HepG2 (cell line): ENCODE measurements around the gene ENDOG. TPM values are rescaled to one million over a fixed set of nuclear protein-coding genes. Genes with fewer than 3 reads are reported as not detected.

Experiments
- AHDC1 ChIP-seq: sonication (generic); formaldehyde crosslinking; IDR thresholded peaks from 2 replicates; pipeline ENCODE4 v1.5.1; 2020; ENCODE audit warnings: mild to moderate bottlenecking, missing genetic modification reagents, borderline replicate concordance
- CBX2 ChIP-seq, 2 experiments: fragments of 200-600 bp in 1 of 2; sonication (generic); formaldehyde crosslinking in 1 of 2; IDR thresholded peaks; 2 replicates each; pipeline versions ENCODE4 v1.7.0 to v1.8.1; 2018 to 2022; ENCODE audit warnings: low read depth in 2 of 2, low read length in 1 of 2, mild to moderate bottlenecking in 1 of 2, missing genetic modification reagents in 1 of 2
- GPN1 ChIP-seq: sonication (generic); formaldehyde crosslinking; IDR thresholded peaks from 2 replicates; pipeline ENCODE4 v1.5.1; 2020; ENCODE audit warnings: missing genetic modification reagents, borderline replicate concordance
- HDAC1 ChIP-seq: sonication (generic); formaldehyde crosslinking; IDR thresholded peaks from 2 replicates; pipeline ENCODE4 v1.5.1; 2020; ENCODE audit warnings: mild to moderate bottlenecking, missing genetic modification reagents
- IRF2 ChIP-seq: IDR thresholded peaks from 2 replicates; pipeline ENCODE4 v1.6.1; 2018; ENCODE audit warnings: missing genetic modification reagents, missing compliant biosample characterization
- MLLT10 ChIP-seq: sonication (generic); formaldehyde crosslinking; IDR thresholded peaks from 2 replicates; pipeline ENCODE4 v1.4.0; 2020; ENCODE audit warnings: missing genetic modification reagents
- MTF2 ChIP-seq: sonication (generic); formaldehyde crosslinking; IDR thresholded peaks from 2 replicates; pipeline ENCODE4 v1.5.0; 2020; ENCODE audit warnings: missing genetic modification reagents, borderline replicate concordance
- MXI1 ChIP-seq: IDR thresholded peaks from 3 replicates; pipeline ENCODE4 v1.6.1; 2012; ENCODE audit warnings: low read depth, low read length, inconsistent platforms, borderline replicate concordance
- RELA ChIP-seq: sonication (generic); formaldehyde crosslinking; IDR thresholded peaks from 2 replicates; pipeline ENCODE4 v1.4.0; 2020; ENCODE audit warnings: missing genetic modification reagents
- SOX13 ChIP-seq, 3 experiments: fragments of 450-650 bp in 1 of 3; sonication (generic) in 1 of 3; formaldehyde crosslinking in 1 of 3; IDR thresholded peaks in 2 of 3; conservative IDR thresholded peaks in 1 of 3; 2 replicates each; pipeline versions ENCODE4 v1.5.0 to v1.6.1; 2016 to 2020; ENCODE audit warnings: antibody characterized with exemption in 1 of 3, mild to moderate bottlenecking in 1 of 3, missing compliant biosample characterization in 1 of 3, missing genetic modification reagents in 1 of 3, moderate library complexity in 1 of 3
- TFDP1 ChIP-seq: IDR thresholded peaks from 2 replicates; pipeline ENCODE4 v1.6.1; 2016; ENCODE audit warnings: missing compliant biosample characterization, missing genetic modification reagents, borderline replicate concordance
- TFE3 ChIP-seq: IDR thresholded peaks from 2 replicates; pipeline ENCODE4 v1.6.1; 2016
- ZNF501 ChIP-seq: sonication (generic); formaldehyde crosslinking; IDR thresholded peaks from 2 replicates; pipeline ENCODE4 v1.5.1; 2020; ENCODE audit warnings: mild to moderate bottlenecking, moderate library complexity, missing genetic modification reagents
- polyA plus RNA-seq, 8 experiments: library from polyadenylated mRNA; depleted of rRNA in 3 of 8; stranded (reverse) in 7 of 8; unstranded in 1 of 8; fragments of >200 nt; fragmentation: Illumina TruSeq in 4 of 8; extraction: Trizol in 4 of 8; gene quantifications; 2 replicates each; pipeline versions ENCODE4 v1.2.1 to v1.2.3, GENCODE V29; 2011 to 2016; ENCODE audit warnings: low read depth in 4 of 8, missing spikeins in 1 of 8, mixed read lengths in 1 of 8; ENCODE audit not compliant: insufficient read depth in 1 of 8
- total RNA-seq, 5 experiments: library from RNA; depleted of rRNA; stranded (reverse); fragments of >200 nt; fragmentation: Illumina TruSeq; extraction: Trizol; gene quantifications; 2 replicates each; pipeline ENCODE4 v1.2.3, GENCODE V29; 2016; ENCODE audit warnings: low read depth in 1 of 5
- TF ChIP-seq, protein P1 (sequence below): IDR thresholded peaks from 2 replicates; pipeline ENCODE4 v1.6.1; 2016; ENCODE audit warnings: control low read depth
- TF ChIP-seq, protein P2 (sequence below): sonication (generic); formaldehyde crosslinking; IDR thresholded peaks from 2 replicates; pipeline ENCODE4 v1.8.1; 2023; ENCODE audit warnings: mild to moderate bottlenecking, inconsistent platforms, moderate library complexity, missing genetic modification reagents, borderline replicate concordance

The ENDOG gene
- total and polyA plus RNA-seq, 2 of the 13 experiments (the other 11 are each of a cell fraction or from before 2014, with no cell fraction given) = 26.3 to 28.8 TPM

GRCh38 chr9:128818099-128818838 is at the start of gene ENDOG (continued):
- TF ChIP-seq AHDC1 (CRISPR knock-in tag) (no peak), MTF2 (CRISPR knock-in tag) (no peak), IRF2 (CRISPR knock-in tag) (peak; percentile 84), MLLT10 (CRISPR knock-in tag) (no peak), MXI1 (peak; percentile 50; the same call in 1 of the 3 replicates), TFDP1 (CRISPR knock-in tag) (peak; percentile 59; the same call in 1 of the 2 replicates), GPN1 (CRISPR knock-in tag) (peak; percentile 10; the same call in 1 of the 2 replicates), CBX2 (IDR thresholded peaks at IDR 0.05; ENCODE audit: low read depth, low read length) (no peak), CBX2 (CRISPR knock-in tag; IDR thresholded peaks at IDR 0.05; ENCODE audit: low read depth) (no peak), HDAC1 (CRISPR knock-in tag) (no peak), ZNF501 (peak; percentile 45; the same call in 1 of the 2 replicates), RELA (CRISPR knock-in tag) (0 out of 2 replicates have a peak, but pooled peaks have one; percentile 39), SOX13 (IDR thresholded peaks at IDR 0.05) (no peak), SOX13 (CRISPR knock-in tag; conservative IDR thresholded peaks at IDR 0.05 in 1 of 2, IDR thresholded peaks at IDR 0.05 in 1 of 2) (peak in 1 of 2 experiments; percentile 57; a peak in 2 of 4 replicates), TFE3 (CRISPR knock-in tag) (peak; percentile 65)
- TF ChIP-seq, protein P1, sequence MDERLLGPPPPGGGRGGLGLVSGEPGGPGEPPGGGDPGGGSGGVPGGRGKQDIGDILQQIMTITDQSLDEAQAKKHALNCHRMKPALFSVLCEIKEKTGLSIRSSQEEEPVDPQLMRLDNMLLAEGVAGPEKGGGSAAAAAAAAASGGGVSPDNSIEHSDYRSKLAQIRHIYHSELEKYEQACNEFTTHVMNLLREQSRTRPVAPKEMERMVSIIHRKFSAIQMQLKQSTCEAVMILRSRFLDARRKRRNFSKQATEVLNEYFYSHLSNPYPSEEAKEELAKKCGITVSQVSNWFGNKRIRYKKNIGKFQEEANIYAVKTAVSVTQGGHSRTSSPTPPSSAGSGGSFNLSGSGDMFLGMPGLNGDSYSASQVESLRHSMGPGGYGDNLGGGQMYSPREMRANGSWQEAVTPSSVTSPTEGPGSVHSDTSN (CRISPR knock-in tag) = no peak
- TF ChIP-seq, protein P2, sequence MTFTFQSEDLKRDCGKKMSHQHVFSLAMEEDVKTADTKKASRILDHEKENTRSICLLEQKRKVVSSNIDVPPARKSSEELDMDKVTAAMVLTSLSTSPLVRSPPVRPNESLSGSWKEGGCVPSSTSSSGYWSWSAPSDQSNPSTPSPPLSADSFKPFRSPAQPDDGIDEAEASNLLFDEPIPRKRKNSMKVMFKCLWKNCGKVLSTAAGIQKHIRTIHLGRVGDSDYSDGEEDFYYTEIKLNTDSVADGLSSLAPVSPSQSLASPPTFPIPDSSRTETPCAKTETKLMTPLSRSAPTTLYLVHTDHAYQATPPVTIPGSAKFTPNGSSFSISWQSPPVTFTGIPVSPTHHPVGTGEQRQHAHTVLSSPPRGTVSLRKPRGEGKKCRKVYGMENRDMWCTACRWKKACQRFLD (CRISPR knock-in tag) = 0 out of 2 replicates have a peak, but pooled peaks have one; percentile 8
